ENCODE measurements around the gene AAK1.

- no peak for TF ChIP-seq POLR2A (IDR thresholded peaks at IDR 0.05)
- TF ChIP-seq CTCF (IDR thresholded peaks at IDR 0.05): no peak
Measured at GRCh38 chr2:69461404-69461803, 182.1 kb downstream of the AAK1 start.

Measured in stomach (tissue), 4 donors.